Loucy (cell line): ENCODE measurements around the gene CNTNAP2.

Source experiments
- EZH2phosphoT487 ChIP-seq: fragments of 200-600 bp; IDR thresholded peaks from 2 replicates; pipeline ENCODE4 v1.6.1; 2018; ENCODE audit warnings: antibody characterized with exemption, mild to moderate bottlenecking, moderate library complexity, borderline replicate concordance
- TF ChIP-seq, protein P1 (sequence below): fragments of 200-600 bp; sonication (generic); conservative IDR thresholded peaks from 2 replicates; pipeline ENCODE4 v1.5.1; 2014; ENCODE audit warnings: mild to moderate bottlenecking, antibody characterized with exemption, low read length

DNA sequence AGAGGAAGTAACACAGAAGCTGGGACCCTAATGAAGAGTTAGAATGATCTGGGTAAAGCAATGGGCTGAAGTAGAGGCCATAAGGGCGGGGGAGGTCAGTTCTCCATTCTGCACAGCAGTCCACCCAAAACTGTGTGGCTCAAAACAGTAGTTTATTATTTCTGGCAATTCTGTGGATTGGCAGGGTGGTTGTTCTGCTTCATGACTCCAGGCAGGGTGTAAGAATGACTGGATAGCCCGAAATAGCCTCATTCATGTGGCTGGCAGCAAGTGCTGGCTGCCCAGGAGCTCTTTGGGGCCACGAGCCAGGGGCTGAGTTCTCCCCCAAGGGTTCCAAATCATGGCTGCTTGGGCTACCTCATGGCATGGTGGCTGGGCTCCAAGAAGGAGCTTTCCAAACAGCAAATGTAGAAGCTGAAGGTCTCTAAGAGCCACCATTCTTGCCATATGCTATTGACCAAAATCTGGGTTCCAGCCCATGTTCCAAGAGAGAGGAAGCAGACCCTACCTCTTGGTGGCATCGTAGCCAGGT lies 2158.8 kb downstream of the CNTNAP2 start:
- TF ChIP-seq, protein P1, sequence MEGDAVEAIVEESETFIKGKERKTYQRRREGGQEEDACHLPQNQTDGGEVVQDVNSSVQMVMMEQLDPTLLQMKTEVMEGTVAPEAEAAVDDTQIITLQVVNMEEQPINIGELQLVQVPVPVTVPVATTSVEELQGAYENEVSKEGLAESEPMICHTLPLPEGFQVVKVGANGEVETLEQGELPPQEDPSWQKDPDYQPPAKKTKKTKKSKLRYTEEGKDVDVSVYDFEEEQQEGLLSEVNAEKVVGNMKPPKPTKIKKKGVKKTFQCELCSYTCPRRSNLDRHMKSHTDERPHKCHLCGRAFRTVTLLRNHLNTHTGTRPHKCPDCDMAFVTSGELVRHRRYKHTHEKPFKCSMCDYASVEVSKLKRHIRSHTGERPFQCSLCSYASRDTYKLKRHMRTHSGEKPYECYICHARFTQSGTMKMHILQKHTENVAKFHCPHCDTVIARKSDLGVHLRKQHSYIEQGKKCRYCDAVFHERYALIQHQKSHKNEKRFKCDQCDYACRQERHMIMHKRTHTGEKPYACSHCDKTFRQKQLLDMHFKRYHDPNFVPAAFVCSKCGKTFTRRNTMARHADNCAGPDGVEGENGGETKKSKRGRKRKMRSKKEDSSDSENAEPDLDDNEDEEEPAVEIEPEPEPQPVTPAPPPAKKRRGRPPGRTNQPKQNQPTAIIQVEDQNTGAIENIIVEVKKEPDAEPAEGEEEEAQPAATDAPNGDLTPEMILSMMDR, result no peak
- no peak for TF ChIP-seq EZH2phosphoT487
